ENCODE data around the gene VIPR2.

GRCh38 chr7:159010937-159011721 is 133.5 kb downstream of the VIPR2 start:
- TF ChIP-seq ZNF274 (IDR thresholded peaks at IDR 0.05; ENCODE audit: low read depth, low read length) (no peak), YY1 (IDR thresholded peaks at IDR 0.05; ENCODE audit: insufficient read depth, insufficient read length) (no peak), SUZ12 (IDR thresholded peaks at IDR 0.05; ENCODE audit: extremely low read depth, insufficient read depth, insufficient read length) (no peak)

All from NT2/D1 (cell line).